Type B pancreatic cell (in vitro differentiated cells): Measurements from ENCODE around the gene THOC1. TPM values are rescaled to one million over a fixed set of nuclear protein-coding genes. Genes with fewer than 3 reads are reported as not detected.
"Not testable (repeated sequence)": the region's sequence is repeated elsewhere in the genome, so short reads cannot be mapped to it uniquely, and the experiment has no call there.

Source experiments
- DNase-seq: peaks from one replicate; pipeline ENCODE4 v3.0.0; 2021; ENCODE audit warnings: mixed read lengths; ENCODE audit not compliant: unreplicated experiment; ENCODE audit errors: extremely low spot score
- H3K27ac Mint-ChIP-seq: 2 replicates; pipeline ENCODE4 v1.8.0; 2021; ENCODE audit warnings: mild to moderate bottlenecking, mixed read lengths
- H3K27me3 Mint-ChIP-seq: 2 replicates; pipeline ENCODE4 v1.8.0; 2021; ENCODE audit warnings: mixed read lengths
- H3K36me3 Mint-ChIP-seq: 2 replicates; pipeline ENCODE4 v1.8.0; 2021; ENCODE audit warnings: mixed read lengths
- H3K4me1 Mint-ChIP-seq: one replicate; pipeline ENCODE4 v1.8.0; 2021; ENCODE audit warnings: mixed read lengths; ENCODE audit not compliant: unreplicated experiment
- H3K4me3 Mint-ChIP-seq: 2 replicates; pipeline ENCODE4 v1.8.0; 2021; ENCODE audit warnings: mild to moderate bottlenecking, mixed read lengths
- H3K9me3 Mint-ChIP-seq: 2 replicates; pipeline ENCODE4 v1.8.0; 2021; ENCODE audit warnings: mixed read lengths
- CTCF ChIP-seq: fragments of 200-600 bp; sonication (generic); conservative IDR thresholded peaks from 2 replicates; pipeline ENCODE4 v1.5.0; 2021; ENCODE audit warnings: antibody characterized with exemption, mild to moderate bottlenecking
- total RNA-seq: library from RNA; stranded (reverse); gene quantifications from 2 replicates; pipeline ENCODE4 v1.2.1, GENCODE V29; 2021; ENCODE audit warnings: low replicate concordance

Gene THOC1
- total RNA-seq, 1 donor from 2014 or later: 58.3 TPM

DNA sequence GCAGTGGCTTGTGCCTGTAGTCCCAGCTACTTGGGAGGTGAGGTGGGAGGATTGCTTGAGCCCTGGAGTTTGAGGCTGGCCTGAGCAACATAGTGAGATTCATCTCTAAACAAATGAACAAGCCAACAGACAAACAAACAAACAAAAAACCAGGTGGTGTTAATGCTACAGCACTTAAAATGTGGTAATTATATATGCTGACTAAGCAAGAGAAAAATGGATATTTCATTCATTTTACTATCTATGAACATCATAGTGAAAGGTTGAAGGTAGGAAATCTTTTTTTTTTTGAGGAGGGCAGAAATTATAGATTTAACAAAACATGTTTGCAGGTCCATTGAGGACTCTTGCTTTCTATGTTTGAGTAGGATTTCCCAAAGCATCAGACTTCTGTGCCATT lies 42.2 kb upstream of the THOC1 start:
- Mint-ChIP-seq H3K36me3 (no peaks in the 10 kb centered on the region), H3K9me3 (peaks cover 5% of the 10 kb centered on the region), H3K4me1 (no peaks in the 10 kb centered on the region), H3K27ac (no peak overlapping the region), H3K27me3 (peaks cover 10% of the 10 kb centered on the region), H3K4me3 (no peak overlapping the region)
- TF ChIP-seq CTCF: no peak
- no peak for DNase-seq

DNA sequence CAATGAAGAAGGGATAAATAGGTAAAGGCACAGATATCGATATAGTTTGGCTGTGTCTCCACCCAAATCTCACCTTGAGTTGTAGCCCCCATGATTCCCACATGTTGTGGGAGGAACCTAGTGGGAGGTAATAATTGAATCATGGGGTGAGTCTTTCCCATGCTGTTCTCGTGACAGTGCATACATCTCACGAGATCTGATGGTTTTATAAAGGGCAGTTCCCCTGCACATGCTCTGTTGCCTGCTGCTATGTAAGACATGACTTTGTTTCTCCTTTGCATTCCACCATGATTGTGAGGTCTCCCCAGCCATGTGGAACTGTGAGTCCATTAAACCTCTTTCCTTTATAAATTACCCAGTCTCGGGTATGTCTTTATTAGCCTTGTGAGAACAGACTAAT lies 40.2 kb upstream of the THOC1 start:
- not testable (repeated sequence) for H3K36me3 Mint-ChIP-seq, H3K27me3 Mint-ChIP-seq, H3K9me3 Mint-ChIP-seq, DNase-seq, H3K27ac Mint-ChIP-seq, H3K4me3 Mint-ChIP-seq
- peaks cover 12% of the 10 kb centered on the region for H3K4me1 Mint-ChIP-seq

DNA sequence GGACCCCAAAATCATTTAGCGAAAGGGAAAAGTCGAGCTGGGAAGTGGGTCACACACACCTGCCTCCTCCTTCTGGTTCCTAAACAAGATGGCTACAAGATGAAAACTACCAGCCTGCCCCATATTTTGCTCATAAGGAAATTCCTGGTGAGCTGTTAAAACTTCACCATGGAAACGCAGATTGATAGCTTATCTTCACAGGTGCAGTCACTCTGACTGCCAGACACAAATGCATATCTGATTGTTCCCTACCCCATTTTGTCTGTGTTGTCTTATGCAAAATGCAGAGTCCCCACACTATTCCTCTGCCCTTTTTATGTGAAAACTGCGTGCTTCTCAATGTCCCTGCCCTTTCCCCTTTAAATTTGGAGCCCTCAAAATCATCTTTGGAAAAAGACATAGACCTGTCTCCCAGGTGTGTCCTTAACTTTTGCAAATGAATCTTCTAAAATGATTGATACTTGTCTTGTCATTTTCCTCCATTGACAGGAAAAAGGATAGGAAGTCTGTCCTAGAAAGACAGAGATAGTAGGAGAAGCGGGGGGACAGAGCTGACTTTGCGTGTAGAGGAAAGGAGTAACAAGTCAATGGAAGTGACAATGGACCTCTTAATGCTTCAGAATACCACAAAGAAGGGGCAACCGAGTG lies 38.9 kb upstream of the THOC1 start:
- no peak overlapping the region for H3K4me3 Mint-ChIP-seq
- no peak for DNase-seq
- no peak for TF ChIP-seq CTCF
- H3K36me3 Mint-ChIP-seq: no peaks in the 10 kb centered on the region
- H3K27me3 Mint-ChIP-seq: peaks cover 10% of the 10 kb centered on the region
- peaks cover 5% of the 10 kb centered on the region for H3K9me3 Mint-ChIP-seq
- peaks cover 12% of the 10 kb centered on the region for H3K4me1 Mint-ChIP-seq
- no peak overlapping the region for H3K27ac Mint-ChIP-seq

DNA sequence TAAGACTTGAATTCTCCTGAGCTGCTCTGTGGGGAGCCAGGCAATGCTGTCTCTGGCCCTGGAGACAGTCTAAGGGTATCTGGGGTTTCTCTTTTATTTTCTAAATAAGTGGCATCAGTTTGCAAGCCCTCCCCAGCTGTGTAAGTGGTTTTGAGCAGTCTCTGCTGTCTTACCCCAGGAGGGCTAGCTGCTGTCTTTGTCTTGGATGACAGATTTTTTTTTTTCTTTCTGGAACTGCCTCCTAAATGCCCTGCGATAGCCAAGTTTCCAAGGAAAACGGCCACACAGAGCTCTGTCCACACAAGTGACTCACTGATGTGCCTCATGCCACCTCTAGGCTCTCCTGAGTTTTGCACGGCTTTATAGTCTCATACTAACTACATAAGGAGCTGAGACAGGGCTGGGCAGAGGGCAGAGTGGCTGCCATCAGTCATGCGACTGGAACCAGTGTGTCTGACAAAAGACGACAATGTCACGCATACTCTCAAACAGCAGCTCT lies 37.2 kb upstream of the THOC1 start:
- no peak overlapping the region for H3K4me3 Mint-ChIP-seq
- no peak overlapping the region for H3K27ac Mint-ChIP-seq
- H3K9me3 Mint-ChIP-seq: no peaks in the 10 kb centered on the region
- no peak for TF ChIP-seq CTCF
- DNase-seq: no peak
- peaks cover 22% of the 10 kb centered on the region for H3K4me1 Mint-ChIP-seq
- peaks cover 4% of the 10 kb centered on the region for H3K27me3 Mint-ChIP-seq
- no peaks in the 10 kb centered on the region for H3K36me3 Mint-ChIP-seq

- no peak for TF ChIP-seq CTCF
- Mint-ChIP-seq H3K9me3 (no peaks in the 10 kb centered on the region), H3K27ac (no peak overlapping the region), H3K4me1 (peaks cover 22% of the 10 kb centered on the region), H3K27me3 (peaks cover 4% of the 10 kb centered on the region), H3K4me3 (no peak overlapping the region), H3K36me3 (no peaks in the 10 kb centered on the region)
- no peak for DNase-seq
Observed at GRCh38 chr18:303607-304006, 35.8 kb upstream of the THOC1 start.

GRCh38 chr18:303011-303410 lies 35.2 kb upstream of the THOC1 start:
- Mint-ChIP-seq H3K27me3 (peaks cover 4% of the 10 kb centered on the region), H3K27ac (no peak overlapping the region), H3K9me3 (no peaks in the 10 kb centered on the region), H3K4me3 (no peak overlapping the region), H3K4me1 (peaks cover 22% of the 10 kb centered on the region), H3K36me3 (no peaks in the 10 kb centered on the region)
- no peak for DNase-seq
- TF ChIP-seq CTCF: no peak
